GM10847 (cell line): ENCODE measurements around the gene ZNF385A.

ENCODE experiments used
- POLR2A ChIP-seq: IDR thresholded peaks from 2 replicates; pipeline ENCODE4 v1.6.1; 2011; ENCODE audit not compliant: insufficient read length; ENCODE audit errors: extremely low read depth

ZNF385A gene, protein sequence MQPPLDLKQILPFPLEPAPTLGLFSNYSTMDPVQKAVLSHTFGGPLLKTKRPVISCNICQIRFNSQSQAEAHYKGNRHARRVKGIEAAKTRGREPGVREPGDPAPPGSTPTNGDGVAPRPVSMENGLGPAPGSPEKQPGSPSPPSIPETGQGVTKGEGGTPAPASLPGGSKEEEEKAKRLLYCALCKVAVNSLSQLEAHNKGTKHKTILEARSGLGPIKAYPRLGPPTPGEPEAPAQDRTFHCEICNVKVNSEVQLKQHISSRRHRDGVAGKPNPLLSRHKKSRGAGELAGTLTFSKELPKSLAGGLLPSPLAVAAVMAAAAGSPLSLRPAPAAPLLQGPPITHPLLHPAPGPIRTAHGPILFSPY

DNA sequence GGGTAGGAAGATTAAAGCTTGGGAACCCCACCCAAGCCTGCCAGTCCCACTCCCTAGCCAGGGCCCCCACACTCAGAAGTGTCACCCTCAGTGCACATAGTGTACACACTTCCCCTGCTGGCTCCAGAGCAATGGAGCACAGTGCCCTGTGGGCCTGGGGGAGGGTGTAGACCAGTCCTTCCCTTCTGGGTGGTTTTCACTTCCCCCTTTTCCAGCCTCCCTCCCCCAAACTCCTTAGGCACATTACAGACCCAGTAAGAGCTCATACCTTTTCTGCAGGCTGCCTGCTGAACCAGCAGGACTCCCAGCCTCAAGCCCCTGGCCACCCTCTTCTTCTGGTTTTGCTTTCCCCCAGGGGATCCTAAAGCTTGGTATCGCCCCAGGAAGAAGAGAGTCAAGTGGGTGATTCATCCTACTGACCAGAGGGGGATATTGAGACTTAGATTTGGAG lies at the start of gene ZNF385A:
Gene ZNF385A (minus strand): TSS at position 143 of the 451 bp plus-strand sequence. CDS start 219 bp downstream, outside the sequence.
- no peak for TF ChIP-seq POLR2A

DNA sequence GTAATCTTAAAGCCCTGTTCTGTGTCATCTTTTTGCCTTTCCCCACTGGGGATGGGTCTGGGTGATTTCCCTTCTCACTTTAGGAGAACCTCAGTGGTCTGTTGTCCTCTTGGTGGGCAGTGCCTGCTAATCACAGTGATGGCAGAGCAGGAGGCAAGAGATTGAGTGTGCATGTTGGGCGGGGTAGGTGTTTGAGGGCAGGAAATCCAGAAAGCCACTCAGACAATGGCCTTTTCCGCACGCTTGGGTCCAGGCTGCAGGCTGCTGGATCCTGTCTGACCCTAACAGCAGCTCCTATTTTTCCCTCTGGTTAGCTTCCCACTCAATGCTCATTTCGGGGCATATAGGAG lies 48.3 kb upstream of the ZNF385A start:
- no peak for TF ChIP-seq POLR2A

DNA sequence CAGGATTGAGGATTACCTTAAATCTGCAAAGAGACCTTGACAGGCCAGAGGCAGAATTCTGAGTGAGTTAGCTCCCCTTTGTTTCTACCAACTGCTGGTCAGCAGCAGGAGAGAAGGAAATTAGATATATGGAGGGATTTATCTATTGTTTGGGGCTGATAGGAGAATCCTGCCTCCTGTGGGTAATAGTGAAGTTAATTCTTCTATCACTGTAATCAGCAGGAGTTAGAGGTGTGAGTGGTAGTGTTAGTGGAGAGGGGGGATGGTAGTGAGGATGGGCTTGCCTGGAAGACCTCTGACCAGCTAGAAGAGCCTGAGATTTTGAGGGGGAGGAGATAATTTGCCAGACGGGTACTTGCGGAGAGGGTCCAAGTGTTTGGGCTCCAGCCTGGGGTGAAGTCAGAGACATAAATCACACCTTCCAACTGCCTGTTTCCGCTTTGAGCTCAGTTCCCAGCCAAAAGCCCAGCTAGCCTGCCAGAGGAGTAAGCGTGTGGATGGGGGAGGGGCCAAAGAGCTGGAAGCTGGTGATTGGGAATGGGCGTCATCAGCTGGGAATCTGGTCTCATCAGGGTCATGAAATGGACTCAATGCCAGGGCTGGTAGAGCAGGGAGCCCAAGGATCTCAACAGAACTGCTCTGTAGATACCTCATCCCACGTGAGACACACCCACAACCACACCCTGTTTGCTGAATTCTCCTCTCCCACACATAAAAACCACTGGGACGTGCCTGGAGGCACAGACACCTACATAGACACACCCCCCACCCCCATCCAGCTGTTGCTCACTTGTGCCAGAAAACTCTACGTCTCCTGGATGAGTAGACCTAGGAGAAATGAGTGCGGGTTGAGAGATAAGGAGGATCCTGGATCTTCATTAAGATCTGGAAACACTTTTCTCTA lies 47.6 kb upstream of the ZNF385A start:
- TF ChIP-seq POLR2A: no peak

DNA sequence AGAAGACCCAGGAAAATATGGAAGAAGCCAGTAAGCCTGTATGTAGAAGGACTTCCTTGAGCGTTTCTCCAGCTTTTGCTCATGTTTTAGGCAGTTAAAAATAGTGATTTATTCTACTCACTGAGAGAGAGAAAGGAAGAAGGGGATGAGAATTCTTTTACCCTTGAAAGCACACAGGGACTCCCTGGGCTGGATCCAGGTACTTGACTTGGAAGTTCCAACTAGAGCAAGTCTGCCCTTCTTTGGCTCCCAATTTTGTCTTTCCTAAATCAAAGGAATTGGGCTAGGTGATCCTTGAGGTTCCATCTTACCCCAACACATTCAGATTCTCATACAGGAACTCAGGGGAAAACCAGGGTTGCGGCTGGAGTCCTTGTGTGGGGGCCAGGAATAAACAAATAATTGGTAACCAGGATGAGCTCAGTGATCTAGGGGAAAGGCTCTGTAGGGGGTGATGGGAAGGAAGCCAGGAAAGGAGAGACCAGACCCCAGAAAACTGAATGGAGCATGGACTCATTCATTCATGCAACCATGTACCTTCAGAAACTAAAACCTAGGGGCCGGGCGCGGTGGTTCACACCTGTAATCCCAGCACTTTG lies 46.0 kb upstream of the ZNF385A start:
- no peak for TF ChIP-seq POLR2A

DNA sequence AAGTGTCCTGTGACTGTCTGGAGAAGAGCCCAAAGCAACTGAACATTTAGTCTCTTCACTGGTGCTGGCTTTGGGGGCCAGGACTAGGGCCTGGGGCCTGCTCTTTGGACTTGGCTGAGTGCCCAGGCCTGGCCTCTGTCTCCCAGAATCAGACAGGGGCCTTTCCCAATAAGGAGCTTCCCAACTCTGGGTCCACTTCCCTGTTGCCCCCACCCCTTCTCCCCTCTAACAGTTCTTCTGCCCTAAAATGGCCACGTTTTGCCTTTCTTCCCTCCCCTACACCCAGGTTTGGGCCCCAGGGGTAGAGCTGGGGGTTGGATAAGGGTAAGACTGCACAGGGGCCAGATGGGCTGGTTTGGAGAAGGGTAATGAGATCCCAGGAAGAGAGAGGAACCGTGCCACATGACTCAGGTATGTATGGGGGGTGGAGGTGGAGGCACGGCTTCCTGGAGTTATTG lies 44.5 kb upstream of the ZNF385A start:
- TF ChIP-seq POLR2A: no peak

DNA sequence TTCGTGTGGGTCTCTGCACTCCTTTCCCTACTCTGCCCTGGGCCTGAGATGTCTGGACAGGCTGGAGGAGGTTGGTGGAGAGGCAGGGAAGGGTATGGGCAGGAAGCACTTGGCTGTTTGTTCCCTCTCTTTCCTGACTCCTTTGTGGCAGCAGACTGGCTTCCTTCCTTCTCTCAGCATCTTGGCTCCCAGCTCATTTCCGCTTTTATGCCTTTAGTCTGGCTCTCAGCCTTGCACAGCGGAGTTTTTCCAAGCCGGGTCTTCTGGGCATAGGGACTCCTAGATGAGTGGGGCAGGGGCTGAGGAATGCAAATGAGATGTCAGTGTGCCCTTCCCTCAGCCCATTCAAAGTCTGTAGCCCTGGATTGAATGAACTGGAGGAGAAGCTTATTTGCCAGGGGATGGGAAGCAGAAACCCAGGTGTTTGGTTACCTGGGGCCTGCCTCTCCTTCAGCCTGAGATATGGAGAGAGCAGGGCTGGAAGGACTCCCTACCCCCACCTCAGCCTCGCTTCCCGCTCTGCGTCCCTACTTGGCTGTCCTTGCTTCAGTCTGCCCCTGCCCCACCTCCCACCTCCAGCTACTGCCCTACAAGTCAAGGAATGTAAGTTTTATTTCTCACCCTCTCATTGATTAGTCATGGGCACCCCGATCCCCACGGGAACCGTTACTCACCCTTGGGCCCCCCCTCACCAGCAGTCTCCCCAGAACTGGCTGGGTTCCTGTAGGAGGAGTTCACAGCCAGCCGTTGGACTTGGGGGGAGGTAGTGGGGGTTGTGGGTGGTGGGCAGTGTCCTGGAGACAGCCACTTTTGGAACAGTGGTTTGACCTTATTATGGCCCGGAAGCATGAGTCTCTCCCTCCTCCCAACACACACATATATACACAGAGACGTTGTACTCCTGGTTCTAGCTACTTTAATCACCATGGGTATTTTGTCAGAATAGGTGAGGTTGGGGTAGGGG lies 43.8 kb upstream of the ZNF385A start:
- TF ChIP-seq POLR2A: no peak

DNA sequence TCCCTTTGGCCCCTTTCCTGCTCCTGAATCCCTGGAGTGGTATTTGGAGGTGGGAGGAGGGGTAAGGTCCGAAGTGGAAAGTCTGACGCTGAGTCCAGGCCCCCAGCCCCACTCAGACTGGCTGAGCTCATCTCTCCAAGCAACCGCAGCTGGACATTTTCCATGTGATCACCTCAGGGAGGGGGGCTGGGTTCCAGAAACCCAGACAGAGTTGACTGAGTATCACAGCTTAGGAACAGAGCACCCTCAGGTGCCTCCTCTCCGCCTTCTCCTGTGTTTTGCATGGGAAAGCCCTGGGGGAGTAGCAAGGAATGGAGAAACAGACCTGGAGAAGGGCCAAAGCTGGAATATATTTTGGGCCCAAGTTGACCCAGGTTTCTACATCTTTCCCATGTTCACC lies 42.6 kb upstream of the ZNF385A start:
- TF ChIP-seq POLR2A: no peak

DNA sequence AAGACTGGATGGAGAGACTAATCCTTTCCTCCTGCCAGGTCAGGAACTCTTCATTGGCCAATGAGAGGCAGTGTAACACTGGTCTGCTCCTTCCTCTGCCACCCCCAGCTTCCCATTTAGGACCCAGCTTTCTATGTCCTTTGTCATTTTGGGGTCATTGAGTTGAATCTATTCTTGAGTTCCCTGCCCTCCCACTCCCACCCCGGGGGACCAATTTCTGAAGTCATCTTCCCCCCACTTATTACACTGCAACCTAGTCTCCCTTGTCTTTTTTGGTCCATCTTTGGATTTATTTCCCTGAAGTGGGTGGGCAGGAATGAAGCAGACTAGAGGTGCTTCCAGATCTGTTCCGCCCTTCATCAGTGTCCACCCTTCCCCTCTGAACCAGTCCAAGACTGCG lies 42.2 kb upstream of the ZNF385A start:
- TF ChIP-seq POLR2A: no peak

DNA sequence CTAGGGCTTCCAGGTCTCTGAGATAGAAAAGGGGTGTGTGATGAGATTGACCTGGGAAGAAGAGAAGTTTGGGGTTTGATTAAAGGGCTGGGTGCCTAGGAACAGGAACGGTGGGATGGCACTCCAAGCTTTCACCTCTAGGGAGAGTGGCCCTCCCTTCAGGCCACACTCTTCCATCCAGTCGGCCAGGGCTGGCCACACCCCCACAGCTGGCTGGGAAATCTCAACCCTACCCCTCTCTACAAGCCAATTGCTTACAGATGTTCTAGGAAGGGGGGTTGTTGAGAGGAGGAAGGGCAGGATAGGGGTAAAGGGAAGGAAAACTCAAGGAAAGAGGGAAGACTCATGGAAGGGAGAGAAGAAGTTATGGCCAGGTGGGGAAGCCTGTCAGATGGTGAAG lies 41.2 kb upstream of the ZNF385A start:
- TF ChIP-seq POLR2A: no peak

DNA sequence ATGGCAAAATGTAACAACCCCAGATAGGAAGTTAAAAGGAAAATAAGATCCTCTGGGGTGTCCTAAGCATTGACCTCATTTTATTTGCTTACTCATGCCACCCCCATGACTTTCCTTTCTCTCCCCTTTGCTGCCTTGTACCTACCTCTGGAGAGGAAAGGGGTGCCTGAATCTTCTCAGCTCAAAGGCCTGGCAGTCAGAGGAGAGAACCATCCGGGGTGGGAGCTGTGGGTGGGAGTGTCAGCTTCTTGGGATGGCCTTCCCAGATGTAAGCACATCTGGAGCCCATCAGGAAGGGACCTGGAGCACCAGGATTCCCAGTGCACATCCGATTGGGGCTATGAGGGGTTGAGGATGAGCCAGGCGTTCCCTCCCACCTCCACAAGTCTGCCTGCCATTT lies 39.7 kb upstream of the ZNF385A start:
- no peak for TF ChIP-seq POLR2A

DNA sequence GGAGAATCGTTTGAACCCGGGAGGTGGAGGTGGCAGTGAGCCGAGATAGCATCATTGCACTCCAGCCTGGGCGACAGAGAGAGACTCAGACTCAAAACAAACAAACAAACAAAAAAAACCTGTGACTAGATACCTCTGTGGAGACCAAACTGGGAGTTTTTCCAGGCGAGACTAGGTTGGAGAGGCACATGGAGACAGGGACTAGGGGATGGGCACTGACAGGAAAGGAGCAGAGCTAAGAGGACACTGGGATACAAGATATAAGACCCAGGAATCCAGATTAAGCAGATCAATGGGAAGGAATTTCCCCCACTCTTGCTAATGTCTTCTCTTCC lies 39.2 kb upstream of the ZNF385A start:
- TF ChIP-seq POLR2A: no peak

DNA sequence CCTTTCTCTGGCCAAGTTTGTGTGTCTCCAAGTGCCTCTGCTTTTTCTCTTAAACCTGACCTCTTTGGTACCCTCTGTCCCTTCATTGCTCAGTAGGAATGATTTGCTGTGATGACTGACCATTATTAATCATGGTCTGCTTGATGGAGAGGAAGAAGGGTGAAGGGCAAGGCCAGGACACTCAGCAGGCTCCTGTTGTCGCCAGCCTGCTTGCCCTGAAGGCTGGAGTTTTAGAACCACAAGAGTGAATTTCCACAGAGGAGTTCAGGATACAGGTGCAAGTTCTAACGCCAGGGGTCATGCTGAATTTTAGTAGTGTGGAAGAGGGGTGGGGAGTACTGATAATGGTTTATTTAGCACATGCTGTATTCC lies 37.3 kb upstream of the ZNF385A start:
- TF ChIP-seq POLR2A: no peak

DNA sequence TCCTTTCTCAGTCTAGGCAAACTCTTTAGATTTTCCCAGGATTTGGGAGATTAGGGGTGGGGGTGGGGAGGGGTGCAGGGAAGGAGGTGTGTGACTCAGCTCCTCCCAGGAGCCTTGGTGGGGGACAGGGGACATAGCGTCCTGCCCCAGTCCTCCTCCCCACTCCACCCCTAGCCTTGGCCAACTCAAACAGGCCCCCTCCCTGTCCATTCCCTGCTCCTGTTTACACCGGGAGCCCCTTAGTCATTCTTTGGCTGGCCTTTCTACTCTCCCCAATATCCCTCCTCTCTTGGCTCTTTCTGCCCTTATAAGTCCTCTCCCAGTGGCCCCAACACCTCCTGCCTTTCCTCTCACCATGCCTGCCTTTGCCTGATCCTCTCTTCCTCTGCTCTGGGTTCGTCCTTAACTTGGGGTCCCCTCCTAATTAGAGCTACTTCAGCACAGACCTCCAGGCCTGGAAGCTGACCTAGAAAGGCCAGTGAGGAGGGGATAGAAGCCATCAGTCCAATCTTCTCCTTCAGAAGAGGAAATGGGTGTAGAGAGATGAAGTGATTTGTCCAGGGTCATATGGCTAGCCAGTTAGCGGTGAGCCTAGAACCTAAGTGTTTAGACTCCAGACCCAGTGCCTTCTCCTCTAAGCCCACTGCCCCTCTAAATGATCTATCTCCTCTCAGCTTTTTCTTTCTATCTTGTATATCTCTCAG lies 36.8 kb upstream of the ZNF385A start:
- TF ChIP-seq POLR2A: no peak

DNA sequence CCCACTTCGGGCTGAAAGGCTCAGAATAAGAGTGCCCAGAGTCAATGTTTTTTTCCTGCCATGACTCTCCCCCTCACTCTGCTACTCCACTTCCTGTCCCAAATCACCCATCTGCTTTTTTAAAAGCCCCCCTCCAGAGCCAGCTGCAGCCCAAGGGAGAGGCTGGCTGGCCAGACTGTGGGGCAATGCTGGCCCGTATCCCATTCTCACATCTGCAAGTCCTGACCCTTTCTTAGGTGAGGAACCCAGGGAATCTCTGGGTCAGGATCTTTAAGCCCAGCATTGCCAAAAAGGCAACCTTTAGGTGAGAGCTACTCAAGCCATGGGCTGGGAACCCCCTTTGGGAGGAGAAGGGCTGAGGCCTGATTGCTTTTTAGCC lies 36.2 kb upstream of the ZNF385A start:
- TF ChIP-seq POLR2A: no peak

DNA sequence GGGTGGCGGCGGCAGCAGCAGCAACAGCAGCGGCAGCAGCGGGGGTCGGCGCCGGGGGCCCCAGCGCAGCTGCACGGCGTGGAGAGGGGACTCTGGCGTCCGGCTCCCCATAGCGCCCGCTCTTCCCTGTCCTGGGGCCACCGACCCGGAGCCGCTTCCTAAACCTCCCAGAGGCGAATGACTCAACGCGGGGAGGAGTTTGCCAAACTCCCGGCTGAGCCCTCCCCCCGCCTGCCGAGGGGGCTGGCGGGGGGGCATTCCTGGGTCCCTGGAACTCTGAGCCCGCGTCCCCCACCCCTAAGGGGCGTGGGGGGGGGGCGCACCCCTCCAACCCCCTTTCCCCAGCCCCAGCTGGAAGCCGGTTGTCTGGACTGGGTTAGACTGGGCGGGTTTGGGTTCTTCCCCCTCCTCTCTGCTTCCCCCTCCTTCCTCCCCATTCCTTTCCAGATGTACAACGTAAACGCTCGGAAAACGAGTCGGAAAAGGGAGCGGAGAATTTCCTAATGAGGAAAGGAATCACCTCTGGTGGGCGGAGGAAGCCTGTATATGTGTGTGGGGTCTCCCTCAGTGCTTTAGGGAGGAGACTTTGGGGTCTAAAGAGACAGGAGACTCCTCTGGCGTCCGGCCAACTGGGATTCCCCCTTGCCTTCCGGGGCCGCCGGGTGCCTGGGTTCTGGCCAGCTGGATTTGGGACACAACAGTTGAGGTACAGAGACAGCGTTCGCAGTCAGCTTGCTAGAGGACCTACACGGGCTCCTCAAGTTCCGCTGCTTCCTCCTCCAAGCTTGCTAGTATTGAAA lies 34.8 kb upstream of the ZNF385A start, which contains the start of gene ITGA5:
Gene ITGA5 (minus strand): TSS at position 179 of the 800 bp plus-strand sequence. CDS start 68 bp downstream, at position 111.
- no peak for TF ChIP-seq POLR2A
